GM20000 (cell line): Measurements from ENCODE around the gene PATE4.
"Not testable (repeated sequence)": the region's sequence is repeated elsewhere in the genome, so short reads cannot be mapped to it uniquely, and the experiment has no call there.

Experiments
- DNase-seq: peaks from one replicate; pipeline ENCODE4 v3.0.0; 2012; ENCODE audit warnings: low spot score
- TF ChIP-seq, protein P1 (sequence below): IDR thresholded peaks from 2 replicates; pipeline ENCODE4 v1.5.1; 2012; ENCODE audit warnings: mild to moderate bottlenecking, control low read depth; ENCODE audit errors: extremely low read depth, missing control alignments

PATE4 gene

DNA sequence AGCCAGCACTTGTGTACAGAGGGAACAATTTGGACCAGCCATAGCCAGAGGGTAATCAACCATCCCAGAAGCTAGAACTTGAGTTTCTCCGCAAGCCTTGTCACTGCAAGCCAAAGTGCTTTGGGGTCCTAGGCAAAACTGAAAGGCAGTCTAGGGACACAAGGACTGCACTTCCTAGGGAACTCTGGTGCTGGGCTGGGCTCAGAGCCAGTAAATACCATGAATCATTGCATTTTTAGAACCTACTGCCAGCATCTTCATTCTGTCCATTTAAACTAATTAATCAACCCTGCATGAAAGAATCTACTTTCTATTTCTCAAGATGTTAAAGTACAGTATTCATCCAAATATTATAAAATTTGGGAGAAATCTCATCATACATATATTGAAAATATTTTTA is 25.2 kb upstream of the PATE4 start:
- TF ChIP-seq, protein P1, sequence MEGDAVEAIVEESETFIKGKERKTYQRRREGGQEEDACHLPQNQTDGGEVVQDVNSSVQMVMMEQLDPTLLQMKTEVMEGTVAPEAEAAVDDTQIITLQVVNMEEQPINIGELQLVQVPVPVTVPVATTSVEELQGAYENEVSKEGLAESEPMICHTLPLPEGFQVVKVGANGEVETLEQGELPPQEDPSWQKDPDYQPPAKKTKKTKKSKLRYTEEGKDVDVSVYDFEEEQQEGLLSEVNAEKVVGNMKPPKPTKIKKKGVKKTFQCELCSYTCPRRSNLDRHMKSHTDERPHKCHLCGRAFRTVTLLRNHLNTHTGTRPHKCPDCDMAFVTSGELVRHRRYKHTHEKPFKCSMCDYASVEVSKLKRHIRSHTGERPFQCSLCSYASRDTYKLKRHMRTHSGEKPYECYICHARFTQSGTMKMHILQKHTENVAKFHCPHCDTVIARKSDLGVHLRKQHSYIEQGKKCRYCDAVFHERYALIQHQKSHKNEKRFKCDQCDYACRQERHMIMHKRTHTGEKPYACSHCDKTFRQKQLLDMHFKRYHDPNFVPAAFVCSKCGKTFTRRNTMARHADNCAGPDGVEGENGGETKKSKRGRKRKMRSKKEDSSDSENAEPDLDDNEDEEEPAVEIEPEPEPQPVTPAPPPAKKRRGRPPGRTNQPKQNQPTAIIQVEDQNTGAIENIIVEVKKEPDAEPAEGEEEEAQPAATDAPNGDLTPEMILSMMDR: no peak
- no peak for DNase-seq

DNA sequence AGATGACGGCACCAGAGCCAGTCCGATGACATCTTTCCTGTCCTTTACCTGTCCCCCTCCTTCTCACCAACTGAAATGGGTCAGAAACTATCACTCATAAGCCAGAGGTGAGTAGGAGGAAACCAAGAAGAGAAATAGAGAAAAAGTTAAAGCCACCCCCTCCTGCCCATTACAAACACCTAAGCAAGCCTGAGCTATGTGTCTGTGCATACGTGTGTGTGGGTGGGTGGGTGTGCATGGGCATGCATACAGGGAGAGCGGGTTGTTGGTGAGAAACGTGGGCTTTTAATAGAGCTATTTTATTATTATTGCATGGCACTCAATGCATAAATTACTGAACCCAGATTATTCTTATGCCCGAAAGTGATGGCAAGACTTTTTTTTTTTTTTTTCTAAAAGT is 2.6 kb downstream of the PATE4 start:
- DNase-seq: no peak

DNA sequence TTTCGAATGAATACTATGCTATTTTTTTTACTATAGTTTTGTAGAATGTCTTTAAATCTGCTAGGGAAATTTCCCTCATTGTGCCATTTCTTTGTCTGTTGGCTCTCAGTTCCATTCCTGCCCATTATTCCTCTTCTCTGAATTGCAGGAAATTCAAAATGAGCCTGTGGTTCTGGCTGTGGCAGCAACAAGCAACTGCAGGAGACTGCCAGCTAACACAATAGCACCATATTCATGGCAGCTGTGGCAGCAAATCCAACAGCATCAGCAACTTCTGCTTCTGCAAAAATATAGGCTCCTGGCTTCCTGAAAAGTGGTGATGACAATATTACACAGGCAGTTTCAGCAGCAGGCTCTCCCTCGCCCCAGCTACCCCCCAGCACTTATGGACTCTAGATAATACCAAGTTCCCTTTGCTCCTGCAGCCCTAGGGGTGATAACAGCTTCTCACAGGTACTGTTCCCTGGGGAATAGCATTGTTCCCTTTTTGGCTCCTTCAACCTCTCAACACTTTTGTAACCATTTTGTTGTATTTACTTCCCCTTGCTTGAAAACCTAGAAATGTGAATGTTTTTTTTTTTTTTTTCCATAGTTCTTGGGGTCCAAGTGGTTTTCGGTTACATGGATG is 9.3 kb downstream of the PATE4 start:
- TF ChIP-seq, protein P1: no peak
- DNase-seq: no peak

More for the DNA sequence above, 2.6 kb downstream of the PATE4 start:
- TF ChIP-seq, protein P1: no peak

DNA sequence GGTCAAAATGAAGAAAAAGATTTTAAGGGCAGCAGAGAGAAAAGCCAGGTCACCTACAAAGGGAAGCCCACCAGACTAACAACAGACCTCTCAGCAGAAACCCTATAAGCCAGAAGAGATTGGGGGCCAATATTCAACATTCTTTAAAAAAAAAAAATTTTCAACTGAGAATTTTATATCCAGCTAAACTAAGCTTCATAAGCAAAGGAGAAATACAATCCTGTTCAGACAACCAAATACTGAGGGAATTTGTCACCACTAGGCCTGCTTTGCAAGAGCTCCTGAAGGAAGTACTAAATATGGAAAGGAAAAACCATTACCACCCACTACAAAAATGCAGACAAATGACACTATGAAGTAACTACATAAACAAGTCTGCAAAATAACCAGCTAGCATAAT is 13.1 kb downstream of the PATE4 start:
- TF ChIP-seq, protein P1: no peak
- DNase-seq: no peak

DNA sequence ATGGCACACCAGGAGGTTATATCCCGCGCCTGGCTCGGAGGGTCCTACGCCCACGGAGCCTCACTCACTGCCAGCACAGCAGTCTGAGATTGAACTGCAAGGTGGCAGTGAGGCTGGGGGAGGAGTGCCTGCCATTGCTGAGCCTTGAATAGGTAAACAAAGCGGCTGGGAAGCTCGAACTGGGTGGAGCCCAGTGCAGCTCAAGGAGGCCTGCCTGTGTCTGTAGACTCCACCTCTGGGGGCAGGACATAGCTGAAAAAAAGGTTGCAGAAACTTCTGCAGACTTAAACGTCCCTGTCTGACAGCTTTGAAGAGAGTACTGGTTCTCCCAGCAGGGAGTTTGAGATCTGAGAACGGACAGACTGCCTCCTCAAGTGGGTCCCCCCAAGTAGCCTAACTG is 24.6 kb downstream of the PATE4 start:
- not testable (repeated sequence) for DNase-seq

DNA sequence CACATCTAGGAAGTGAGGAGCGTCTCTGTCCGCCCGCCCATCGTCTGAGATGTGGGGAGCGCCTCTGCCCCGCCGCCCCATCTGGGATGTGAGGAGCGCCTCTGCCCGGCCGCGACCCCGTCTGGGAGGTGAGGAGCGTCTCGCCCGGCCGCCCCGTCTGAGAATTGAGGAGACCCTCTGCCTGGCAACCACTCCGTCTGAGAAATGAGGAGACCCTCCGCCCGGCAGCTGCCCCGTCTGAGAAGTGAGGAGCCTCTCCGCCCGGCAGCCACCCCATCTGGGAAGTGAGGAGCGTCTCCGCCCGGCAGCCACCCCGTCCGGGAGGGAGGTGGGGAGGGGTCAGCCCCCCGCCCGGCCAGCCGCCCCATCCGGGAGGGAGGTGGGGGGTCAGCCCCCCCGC is 29.7 kb downstream of the PATE4 start:
- not testable (repeated sequence) for DNase-seq

DNA sequence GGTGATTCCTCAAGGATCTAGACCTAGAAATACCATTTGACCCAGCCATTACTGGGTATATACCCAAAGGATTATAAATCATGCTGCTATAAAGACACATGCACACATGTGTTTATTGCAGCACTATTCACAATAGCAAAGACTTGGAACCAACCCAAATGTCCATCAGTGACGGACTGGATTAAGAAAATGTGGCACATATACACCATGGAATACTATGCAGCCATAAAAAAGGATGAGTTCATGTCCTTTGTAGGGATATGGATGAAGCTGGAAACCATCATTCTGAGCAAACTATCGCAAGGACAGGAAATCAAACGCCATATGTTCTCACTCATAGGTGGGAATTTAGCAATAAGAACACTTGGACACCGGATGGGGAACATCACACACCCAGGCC is 32.2 kb downstream of the PATE4 start:
- DNase-seq: not testable (repeated sequence)

DNA sequence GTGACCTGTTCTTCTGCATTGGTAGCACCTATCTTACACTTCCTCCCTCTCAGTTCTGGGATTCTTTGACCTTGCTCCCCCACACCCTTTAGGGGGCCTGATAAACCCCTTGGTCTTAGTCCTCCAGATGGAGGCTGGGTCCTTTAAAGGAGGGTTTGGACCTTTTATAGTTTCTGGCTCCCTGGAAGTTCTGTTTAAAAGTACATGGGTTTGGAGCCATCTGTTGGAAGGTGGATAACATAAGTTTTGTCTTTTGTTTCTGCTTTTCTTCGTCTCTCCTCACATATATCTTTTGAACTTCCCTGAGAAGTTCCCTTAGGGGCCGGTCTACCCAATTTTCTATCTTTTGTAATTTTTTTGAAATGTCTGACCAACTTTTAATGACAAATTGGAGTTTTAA is 36.4 kb downstream of the PATE4 start:
- DNase-seq: no peak
- TF ChIP-seq, protein P1: no peak

DNA sequence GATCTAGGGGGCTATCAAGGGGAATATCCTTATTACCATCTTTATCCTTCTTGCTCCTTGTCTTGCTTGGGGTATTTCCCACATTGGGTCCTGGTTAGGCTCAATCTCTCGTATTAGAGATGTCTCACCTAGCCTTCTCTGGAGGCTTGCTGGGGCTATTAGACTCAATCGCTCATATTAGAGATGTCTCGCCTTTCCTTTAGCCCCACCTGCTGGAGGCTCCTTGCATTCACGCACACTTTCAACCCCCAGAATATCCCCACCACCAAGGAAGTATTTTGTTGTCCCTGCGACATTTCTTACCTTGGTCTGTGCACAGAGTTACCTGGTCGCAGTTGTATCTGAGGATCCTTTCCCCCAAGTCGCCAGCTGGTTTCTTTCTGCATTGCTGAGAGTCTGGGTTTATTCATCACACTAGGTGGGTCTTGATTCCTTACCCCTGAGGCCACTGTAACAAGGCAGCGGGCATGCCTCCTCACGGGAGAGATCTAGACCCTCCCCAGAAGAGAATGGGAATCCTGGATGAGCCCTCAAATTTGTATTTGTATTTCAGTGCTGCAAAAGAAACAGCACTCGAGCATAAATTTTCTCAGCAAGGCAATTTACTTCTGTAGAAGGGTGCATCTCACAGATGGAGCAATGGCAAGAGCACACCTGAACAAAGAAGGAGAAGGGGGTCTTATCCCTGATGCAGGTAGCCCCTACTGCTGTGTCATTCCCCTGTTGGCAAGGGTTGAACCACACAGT is 38.4 kb downstream of the PATE4 start:
- DNase-seq: no peak
- TF ChIP-seq, protein P1: no peak
